Trophoblast cell (in vitro differentiated cells and primary cell): Measurements from ENCODE around the gene PTPRT.

Experiments
- DNase-seq, 2 donors: peaks; one replicate each; pipeline ENCODE4 v3.0.0-alpha.2; 2016
- H2AFZ ChIP-seq: 2 replicates; pipeline ENCODE4 v1.6.1; 2013; ENCODE audit warnings: low read length, moderate library complexity, mild to moderate bottlenecking; ENCODE audit not compliant: insufficient read depth, poor library complexity
- H2AK5ac ChIP-seq: 2 replicates; pipeline ENCODE4 v1.6.1; 2013; ENCODE audit warnings: mild to moderate bottlenecking, low read length
- H2BK120ac ChIP-seq: 2 replicates; pipeline ENCODE4 v1.6.1; 2013; ENCODE audit warnings: low read length, mild to moderate bottlenecking, moderate library complexity; ENCODE audit not compliant: insufficient read depth, poor library complexity
- H2BK12ac ChIP-seq: 2 replicates; pipeline ENCODE4 v1.6.1; 2013; ENCODE audit warnings: mild to moderate bottlenecking, low read length, moderate library complexity
- H2BK5ac ChIP-seq: 2 replicates; pipeline ENCODE4 v1.6.1; 2013; ENCODE audit warnings: low read length, low read depth, moderate library complexity, mild to moderate bottlenecking; ENCODE audit not compliant: poor library complexity
- H3K14ac ChIP-seq: 2 replicates; pipeline ENCODE4 v1.6.1; 2013; ENCODE audit warnings: mild to moderate bottlenecking, low read length
- H3K18ac ChIP-seq: 2 replicates; pipeline ENCODE4 v1.6.1; 2013; ENCODE audit warnings: mild to moderate bottlenecking, low read length
- H3K23ac ChIP-seq: 2 replicates; pipeline ENCODE4 v1.6.1; 2013; ENCODE audit warnings: low read length
- H3K27ac ChIP-seq: 2 replicates; pipeline ENCODE4 v1.5.1; 2013; ENCODE audit warnings: low read depth, mild to moderate bottlenecking, inconsistent platforms, low read length, moderate library complexity
- H3K27me3 ChIP-seq: 2 replicates; pipeline ENCODE4 v1.6.1; 2013; ENCODE audit warnings: inconsistent platforms, mild to moderate bottlenecking, low read length, moderate library complexity; ENCODE audit not compliant: insufficient read depth
- H3K36me3 ChIP-seq, 2 experiments: 1 replicate in 1 of 2; 2 replicates in 1 of 2; pipeline ENCODE4 v1.6.1; 2013; ENCODE audit warnings: low read length in 2 of 2, mild to moderate bottlenecking in 2 of 2, moderate library complexity in 1 of 2; ENCODE audit not compliant: insufficient read depth in 2 of 2, control insufficient read depth in 1 of 2
- H3K4ac ChIP-seq: 2 replicates; pipeline ENCODE4 v1.6.1; 2013; ENCODE audit warnings: low read depth, mild to moderate bottlenecking, low read length, moderate library complexity
- H3K4me1 ChIP-seq, 2 experiments: 1 replicate in 1 of 2; 2 replicates in 1 of 2; pipeline ENCODE4 v1.6.1; 2013; ENCODE audit warnings: low read length in 2 of 2, mild to moderate bottlenecking in 2 of 2, moderate library complexity in 1 of 2; ENCODE audit not compliant: insufficient read depth in 2 of 2, control insufficient read depth in 1 of 2
- H3K4me2 ChIP-seq: 2 replicates; pipeline ENCODE4 v1.6.1; 2013; ENCODE audit warnings: inconsistent platforms, mild to moderate bottlenecking, low read length, moderate library complexity
- H3K4me3 ChIP-seq: 2 replicates; pipeline ENCODE4 v1.5.1; 2013; ENCODE audit warnings: mild to moderate bottlenecking, low read depth, low read length, inconsistent platforms
- H3K79me1 ChIP-seq: one replicate; pipeline ENCODE4 v1.6.1; 2013; ENCODE audit warnings: low read length
- H3K79me2 ChIP-seq: 2 replicates; pipeline ENCODE4 v1.6.1; 2013; ENCODE audit warnings: low read length, mild to moderate bottlenecking; ENCODE audit not compliant: control insufficient read depth, insufficient read depth, poor library complexity
- H3K9ac ChIP-seq: 2 replicates; pipeline ENCODE4 v1.6.1; 2013; ENCODE audit warnings: mild to moderate bottlenecking, low read length
- H3K9me3 ChIP-seq: 2 replicates; pipeline ENCODE4 v1.6.1; 2013; ENCODE audit warnings: low read depth, mild to moderate bottlenecking, control low read depth, inconsistent platforms, low read length; ENCODE audit not compliant: insufficient read depth
- H4K12ac ChIP-seq: 2 replicates; pipeline ENCODE4 v1.6.1; 2013; ENCODE audit warnings: low read depth, mild to moderate bottlenecking, low read length, moderate library complexity
- H4K8ac ChIP-seq: 2 replicates; pipeline ENCODE4 v1.6.1; 2013; ENCODE audit warnings: low read depth, mild to moderate bottlenecking, low read length, moderate library complexity
- H4K91ac ChIP-seq: one replicate; pipeline ENCODE4 v1.6.1; 2013; ENCODE audit warnings: low read depth, mild to moderate bottlenecking, low read length, moderate library complexity
- WGBS: extraction: QIAGEN DNeasy Blood & Tissue Kit; methylation state at CpG from one replicate; pipeline ENCODE4 v1.1.7; 2013; ENCODE audit warnings: missing lambda C conversion rate; ENCODE audit not compliant: insufficient read length, insufficient coverage; ENCODE audit errors: extremely low coverage; 5-methylcytosine and 5-hydroxymethylcytosine counted together

The PTPRT gene

DNA sequence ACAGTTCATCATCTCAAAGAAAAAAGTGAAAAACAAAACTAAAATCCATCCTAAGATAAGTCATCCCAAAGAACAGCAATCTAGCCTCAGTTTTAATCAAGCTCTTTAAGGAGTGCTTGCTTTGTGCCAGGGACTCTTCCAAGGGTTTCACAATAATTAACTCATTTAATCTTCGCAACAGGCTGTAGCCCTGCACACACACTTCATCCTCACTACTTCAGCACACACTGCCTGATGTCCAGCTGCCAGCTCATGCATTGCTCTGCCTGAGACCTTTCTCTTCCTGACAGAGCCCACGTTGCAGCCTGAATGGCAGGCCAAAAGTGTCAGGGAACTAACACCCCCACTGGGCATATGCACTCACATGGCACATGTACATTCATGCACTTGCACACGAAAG is 21.2 kb upstream of the PTPRT start:
- Histone ChIP-seq H3K18ac (no peak overlapping the region), H3K9me3 (peaks cover 2% of the 10 kb centered on the region), H3K79me2 (no peaks in the 10 kb centered on the region), H3K79me1 (no peaks in the 10 kb centered on the region), H3K27ac (no peak overlapping the region), H4K12ac (no peak overlapping the region), H3K14ac (no peak overlapping the region), H4K8ac (no peak overlapping the region), H3K36me3 (no peaks in the 10 kb centered on the region), H2BK120ac (no peak overlapping the region), H2BK5ac (no peak overlapping the region), H3K9ac (no peak overlapping the region), H3K4ac (no peak overlapping the region), H2AFZ (no peak overlapping the region), H4K91ac (no peak overlapping the region), H2AK5ac (no peak overlapping the region), H3K4me1 (no peaks in the 10 kb centered on the region), H2BK12ac (no peak overlapping the region), H3K27me3 (no peaks in the 10 kb centered on the region), H3K4me3 (no peak overlapping the region), H3K4me2 (no peak overlapping the region), H3K23ac (peak overlapping the region; percentile 25)
- no CpG with 5 or more reads among the region's 3 CpGs for WGBS
- no peak for DNase-seq

DNA sequence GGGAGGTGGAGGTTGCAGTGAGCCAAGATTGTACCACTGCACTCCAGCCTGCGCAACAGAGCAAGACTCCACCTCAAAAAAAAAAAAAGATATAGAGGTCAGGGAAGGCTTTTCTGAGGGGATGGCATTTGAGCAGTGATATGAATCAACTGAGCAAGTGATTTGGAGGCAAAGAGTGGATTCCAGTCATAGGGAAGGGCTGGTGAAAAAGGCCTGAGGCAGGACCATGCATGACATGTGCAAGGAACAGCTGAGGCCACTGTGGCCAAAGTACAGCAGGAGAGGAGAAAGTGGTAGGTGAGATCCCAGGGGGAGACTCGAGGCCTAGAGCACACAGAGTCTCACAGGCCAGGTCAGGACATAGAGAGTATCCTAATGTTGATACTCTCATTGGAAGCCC is 20.1 kb upstream of the PTPRT start:
- H3K9ac ChIP-seq, result no peak overlapping the region
- H3K36me3 ChIP-seq, result no peaks in the 10 kb centered on the region
- no peaks in the 10 kb centered on the region for H3K27me3 ChIP-seq
- no peak overlapping the region for H2BK12ac ChIP-seq
- no peak overlapping the region for H3K4ac ChIP-seq
- no peak overlapping the region for H2BK5ac ChIP-seq
- no CpG with 5 or more reads among the region's 2 CpGs for WGBS
- no peak overlapping the region for H2AK5ac ChIP-seq
- H2AFZ ChIP-seq, result no peak overlapping the region
- no peak overlapping the region for H2BK120ac ChIP-seq
- H3K4me3 ChIP-seq, result no peak overlapping the region
- no peak overlapping the region for H4K8ac ChIP-seq
- H3K79me2 ChIP-seq, result no peaks in the 10 kb centered on the region
- no peak overlapping the region for H3K23ac ChIP-seq
- H3K27ac ChIP-seq, result no peak overlapping the region
- no peak overlapping the region for H3K4me2 ChIP-seq
- no peak overlapping the region for H3K18ac ChIP-seq
- DNase-seq, result peak; percentile 62 to 83
- H3K4me1 ChIP-seq, result no peaks in the 10 kb centered on the region
- peaks cover 2% of the 10 kb centered on the region for H3K9me3 ChIP-seq
- no peak overlapping the region for H4K91ac ChIP-seq
- no peak overlapping the region for H4K12ac ChIP-seq
- no peaks in the 10 kb centered on the region for H3K79me1 ChIP-seq
- no peak overlapping the region for H3K14ac ChIP-seq

DNA sequence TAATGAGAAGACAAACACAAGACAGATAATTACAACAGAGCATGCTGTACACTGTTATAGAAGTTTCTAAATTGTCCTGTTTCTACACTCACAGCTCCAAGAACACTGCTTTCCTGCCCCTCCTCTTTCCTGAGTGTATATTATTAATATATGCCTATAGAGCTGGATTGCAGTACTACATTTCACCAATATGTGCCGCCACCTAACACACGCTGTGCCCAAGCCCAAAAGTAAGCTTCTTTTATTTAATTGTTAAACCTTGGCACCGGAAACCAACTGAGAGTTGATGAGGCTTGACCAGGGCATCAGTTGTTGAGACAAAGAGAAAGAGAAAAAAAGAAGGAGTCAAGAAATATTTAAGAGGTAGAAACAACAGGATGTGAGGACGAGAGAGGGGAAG is 16.0 kb upstream of the PTPRT start:
- Histone ChIP-seq H3K4me3 (no peak overlapping the region), H3K14ac (no peak overlapping the region), H2AK5ac (no peak overlapping the region), H2BK120ac (no peak overlapping the region), H3K27ac (no peak overlapping the region), H3K9me3 (peaks cover 2% of the 10 kb centered on the region), H2BK5ac (no peak overlapping the region), H2AFZ (no peak overlapping the region), H3K27me3 (no peaks in the 10 kb centered on the region), H4K12ac (no peak overlapping the region), H4K8ac (no peak overlapping the region), H3K9ac (no peak overlapping the region), H3K18ac (no peak overlapping the region), H3K4me1 (no peaks in the 10 kb centered on the region), H3K79me1 (no peaks in the 10 kb centered on the region), H3K4ac (no peak overlapping the region), H3K23ac (no peak overlapping the region), H4K91ac (no peak overlapping the region), H3K79me2 (no peaks in the 10 kb centered on the region), H3K4me2 (no peak overlapping the region), H3K36me3 (no peaks in the 10 kb centered on the region), H2BK12ac (no peak overlapping the region)
- DNase-seq, result no peak
- no CpG with 5 or more reads among the region's 4 CpGs for WGBS

DNA sequence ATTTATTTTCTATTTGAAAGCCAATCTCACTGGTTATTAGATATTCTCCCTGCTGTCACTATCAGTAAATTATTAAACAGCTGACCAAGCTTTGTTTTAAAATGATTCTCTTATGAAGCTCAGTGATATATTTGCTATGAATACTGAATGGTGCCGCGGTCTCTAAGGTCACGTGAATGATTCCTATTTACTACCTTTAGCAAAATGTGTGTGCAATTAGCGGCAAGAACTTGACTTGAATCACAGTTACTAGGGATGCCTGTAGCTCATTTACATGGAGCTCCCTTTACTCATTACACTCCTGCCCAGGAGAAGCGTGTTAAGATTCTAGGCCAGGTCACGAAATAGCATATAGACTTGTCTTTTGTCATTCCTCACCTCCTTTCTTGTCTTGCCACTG is 12.4 kb upstream of the PTPRT start:
- H3K27me3 ChIP-seq, result no peaks in the 10 kb centered on the region
- no peak overlapping the region for H2AK5ac ChIP-seq
- WGBS, result no CpG with 5 or more reads among the region's 6 CpGs
- no peak overlapping the region for H4K8ac ChIP-seq
- H3K79me2 ChIP-seq, result no peaks in the 10 kb centered on the region
- H2BK12ac ChIP-seq, result no peak overlapping the region
- H3K4me3 ChIP-seq, result no peak overlapping the region
- no peak overlapping the region for H2AFZ ChIP-seq
- peaks cover 2% of the 10 kb centered on the region for H3K9me3 ChIP-seq
- H3K79me1 ChIP-seq, result no peaks in the 10 kb centered on the region
- no peak overlapping the region for H3K18ac ChIP-seq
- no peaks in the 10 kb centered on the region for H3K4me1 ChIP-seq
- H3K23ac ChIP-seq, result no peak overlapping the region
- H3K27ac ChIP-seq, result no peak overlapping the region
- H3K14ac ChIP-seq, result no peak overlapping the region
- no peak overlapping the region for H3K9ac ChIP-seq
- no peak overlapping the region for H2BK5ac ChIP-seq
- no peak for DNase-seq
- no peak overlapping the region for H2BK120ac ChIP-seq
- H4K91ac ChIP-seq, result no peak overlapping the region
- H3K4me2 ChIP-seq, result no peak overlapping the region
- H3K4ac ChIP-seq, result no peak overlapping the region
- no peaks in the 10 kb centered on the region for H3K36me3 ChIP-seq
- no peak overlapping the region for H4K12ac ChIP-seq
